Ascending aorta (tissue), 2 donors: ENCODE data around the gene RBM33. TPM values are rescaled to one million over a fixed set of nuclear protein-coding genes. Genes with fewer than 3 reads are reported as not detected.

Source experiments
- DNase-seq, 2 donors: peaks; one replicate each; pipeline ENCODE4 v3.0.0-alpha.2; 2019; ENCODE audit warnings: low spot score in 2 of 2
- H3K27ac ChIP-seq, 2 donors: fragments of 200-600 bp; sonication (generic); one replicate each; pipeline ENCODE4 v1.5.1; 2016 to 2017; ENCODE audit warnings: mild to moderate bottlenecking in 1 of 2
- H3K27me3 ChIP-seq: fragments of 200-600 bp; sonication (generic); one replicate; pipeline ENCODE4 v1.5.1; 2017
- H3K36me3 ChIP-seq, 2 donors: fragments of 200-600 bp; sonication (generic); one replicate each; pipeline ENCODE4 v1.5.1; 2016
- H3K4me1 ChIP-seq, 2 donors: fragments of 200-600 bp; sonication (generic); one replicate each; pipeline ENCODE4 v1.5.1; 2016 to 2017; ENCODE audit warnings: mild to moderate bottlenecking in 1 of 2
- H3K4me3 ChIP-seq, 2 donors: fragments of 200-600 bp; sonication (generic); one replicate each; pipeline ENCODE4 v1.5.1; 2016 to 2017; ENCODE audit warnings: mild to moderate bottlenecking in 1 of 2
- H3K9me3 ChIP-seq, 2 donors: fragments of 200-600 bp; sonication (generic); one replicate each; pipeline ENCODE4 v1.5.1; 2016
- CTCF ChIP-seq, 3 experiments: fragments of 200-600 bp in 2 of 3; fragments of 450-650 bp in 1 of 3; sonication (generic) in 2 of 3; IDR thresholded peaks; one replicate each; pipeline ENCODE4 v1.5.1; 2016 to 2019; ENCODE audit warnings: antibody characterized with exemption in 3 of 3, mild to moderate bottlenecking in 1 of 3, moderate library complexity in 1 of 3
- intact Hi-C: fragments of 100-400 bp; cut with DNase I; formaldehyde crosslinking; loops from one replicate; pipeline ENCODE4 v1.15.1; 2023
- total RNA-seq: library from RNA; depleted of rRNA; stranded (reverse); fragments of >200 nt; gene quantifications from one replicate; pipeline ENCODE4 v1.1.0, GENCODE V29; 2016

The RBM33 gene
- total RNA-seq, 1 donor from 2014 or later: 44.2 TPM

DNA sequence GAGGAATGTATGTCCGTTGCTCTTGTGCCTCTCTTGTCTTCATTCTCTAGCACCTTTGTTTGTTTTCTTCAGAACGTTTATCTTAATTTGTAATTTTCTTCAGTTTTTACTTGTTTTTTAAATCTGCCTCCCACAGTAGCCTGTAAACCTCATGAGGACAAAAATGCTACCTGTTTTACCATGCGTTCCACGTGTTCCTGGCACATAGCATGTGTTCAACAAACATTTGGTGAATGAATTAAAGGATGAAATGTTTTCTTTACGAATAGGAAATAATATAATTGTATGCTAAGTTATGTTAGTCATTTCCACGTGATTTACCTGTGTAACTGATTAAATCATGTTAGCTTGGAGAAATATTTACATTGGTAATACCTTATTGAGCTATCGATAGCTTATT is 2.2 kb downstream of the RBM33 start:
- peak overlapping the region; percentile 12 to 93 for H3K4me3 ChIP-seq
- intact Hi-C loops: loop anchor here (10.0 kb wide), 3 partner anchors 352 to 722 kb away; partner anchors contain the start of genes INSIG1 and PAXIP1
- DNase-seq: no peak
- no peak for TF ChIP-seq CTCF (IDR thresholded peaks at IDR 0.05)
- peaks cover 5 to 11% of the 10 kb centered on the region in 2 donors for H3K36me3 ChIP-seq
- no peak overlapping the region for H3K27ac ChIP-seq
- H3K9me3 ChIP-seq: peaks cover 11 to 12% of the 10 kb centered on the region in 2 donors
- H3K27me3 ChIP-seq: no peaks in the 10 kb centered on the region
- peaks cover 4 to 23% of the 10 kb centered on the region in 2 donors for H3K4me1 ChIP-seq

GRCh38 chr7:155647302-155647701 is 2.8 kb downstream of the RBM33 start:
- H3K4me3 ChIP-seq: no peak overlapping the region
- H3K9me3 ChIP-seq: peaks cover 11 to 12% of the 10 kb centered on the region in 2 donors
- no peaks in the 10 kb centered on the region for H3K27me3 ChIP-seq
- no peak for DNase-seq
- no peak for TF ChIP-seq CTCF (IDR thresholded peaks at IDR 0.05)
- H3K27ac ChIP-seq: no peak overlapping the region
- peaks cover 4 to 27% of the 10 kb centered on the region in 2 donors for H3K4me1 ChIP-seq
- intact Hi-C loops: loop anchor here (10.0 kb wide), 3 partner anchors 353 to 723 kb away; partner anchors contain the start of genes INSIG1 and PAXIP1
- H3K36me3 ChIP-seq: peaks cover 5 to 11% of the 10 kb centered on the region in 2 donors

GRCh38 chr7:155647734-155648133 is 3.3 kb downstream of the RBM33 start:
- DNase-seq: no peak
- no peak overlapping the region for H3K27ac ChIP-seq
- intact Hi-C loops: loop anchor here (10.0 kb wide), 3 partner anchors 353 to 723 kb away; partner anchors contain the start of genes INSIG1 and PAXIP1
- H3K27me3 ChIP-seq: no peaks in the 10 kb centered on the region
- H3K9me3 ChIP-seq: peaks cover 11 to 12% of the 10 kb centered on the region in 2 donors
- peaks cover 5 to 11% of the 10 kb centered on the region in 2 donors for H3K36me3 ChIP-seq
- no peak for TF ChIP-seq CTCF (IDR thresholded peaks at IDR 0.05)
- peaks cover 4 to 29% of the 10 kb centered on the region in 2 donors for H3K4me1 ChIP-seq
- H3K4me3 ChIP-seq: no peak overlapping the region

DNA sequence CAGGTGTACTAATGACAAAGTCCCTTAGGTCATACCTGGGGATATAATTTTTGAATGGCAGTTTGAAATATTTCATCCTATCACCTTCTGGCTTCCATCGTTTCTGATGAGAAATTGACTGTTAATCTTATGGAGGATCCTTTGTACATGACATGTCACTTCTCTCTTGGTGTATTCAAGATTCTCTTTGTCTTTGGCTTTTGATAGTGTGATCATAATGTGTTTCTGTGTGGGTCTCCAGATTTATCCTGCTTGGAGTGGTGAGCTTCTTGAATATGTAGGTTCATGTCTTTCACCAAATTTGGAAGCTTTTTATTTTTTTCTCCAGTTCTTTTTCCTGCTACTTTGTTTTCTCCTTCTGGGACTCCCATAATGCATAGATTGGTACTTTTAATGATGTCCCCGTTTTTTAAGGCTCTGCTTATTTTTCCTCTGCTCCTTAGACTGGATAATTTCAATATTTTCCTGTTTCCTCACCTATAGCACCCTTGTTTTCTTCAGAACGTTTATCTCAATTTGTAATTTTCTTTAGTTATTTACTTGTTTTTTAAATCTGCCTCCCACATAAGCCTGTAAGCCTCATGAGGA is 4.4 kb downstream of the RBM33 start:
- H3K9me3 ChIP-seq: peaks cover 11 to 12% of the 10 kb centered on the region in 2 donors
- no peak overlapping the region for H3K27ac ChIP-seq
- H3K4me1 ChIP-seq: peaks cover 4 to 38% of the 10 kb centered on the region in 2 donors
- H3K36me3 ChIP-seq: peaks cover 5 to 11% of the 10 kb centered on the region in 2 donors
- H3K4me3 ChIP-seq: no peak overlapping the region
- intact Hi-C loops: loop anchor here (10.0 kb wide), 3 partner anchors 354 to 724 kb away; partner anchors contain the start of genes INSIG1 and PAXIP1
- TF ChIP-seq CTCF (IDR thresholded peaks at IDR 0.05): no peak
- no peak for DNase-seq
- H3K27me3 ChIP-seq: no peaks in the 10 kb centered on the region

DNA sequence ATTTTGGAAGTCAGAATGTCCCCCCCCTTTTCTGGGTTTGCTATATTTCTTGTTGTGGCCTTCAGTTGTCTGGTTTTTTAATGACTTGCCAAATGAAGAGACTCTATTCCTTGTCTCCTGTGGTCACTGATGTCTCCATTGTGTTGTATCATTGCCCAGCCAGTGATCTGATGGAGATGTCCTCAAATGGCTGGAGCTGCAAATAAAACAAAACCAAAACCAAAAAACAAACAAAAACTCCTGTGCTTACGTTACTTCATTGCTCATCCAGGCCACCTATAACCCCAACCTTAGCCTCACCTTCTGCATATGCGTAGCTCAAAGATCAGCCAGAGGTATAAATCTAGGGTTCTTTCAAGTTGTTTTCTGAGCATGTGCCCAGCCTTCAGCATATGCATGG is 5.1 kb downstream of the RBM33 start:
- H3K9me3 ChIP-seq: peaks cover 11 to 12% of the 10 kb centered on the region in 2 donors
- no peak for TF ChIP-seq CTCF (IDR thresholded peaks at IDR 0.05)
- H3K4me3 ChIP-seq: no peak overlapping the region
- DNase-seq: no peak
- H3K36me3 ChIP-seq: peaks cover 5 to 11% of the 10 kb centered on the region in 2 donors
- H3K27me3 ChIP-seq: no peaks in the 10 kb centered on the region
- no peak overlapping the region for H3K27ac ChIP-seq
- peaks cover 4 to 45% of the 10 kb centered on the region in 2 donors for H3K4me1 ChIP-seq
- intact Hi-C loops: loop anchor here (10.0 kb wide), 3 partner anchors 355 to 725 kb away; partner anchors contain the start of genes INSIG1 and PAXIP1
